ENCODE results near the gene ZNF215. TPM values are rescaled to one million over a fixed set of nuclear protein-coding genes. Genes with fewer than 3 reads are reported as not detected.
"Not testable (repeated sequence)": the region's sequence is repeated elsewhere in the genome, so short reads cannot be mapped to it uniquely, and the experiment has no call there.

ZNF215 gene
- total and polyA plus RNA-seq, 4 donors, result 0.07 to 0.42 (median 0.20) TPM

GRCh38 chr11:6882751-6883150 is 43.5 kb upstream of the ZNF215 start:
- no peak for DNase-seq (ENCODE audit: low spot score)
- Histone ChIP-seq H3K36me3 (ENCODE audit: control insufficient read depth in 4 of 4, insufficient read depth in 3 of 4, low read depth in 1 of 4, low read length in 3 of 4) (no peaks in the 10 kb centered on the region), H3K9me3 (ENCODE audit: control insufficient read depth in 4 of 4, low read length in 3 of 4) (no peaks in the 10 kb centered on the region), H3K4me1 (ENCODE audit: control insufficient read depth in 4 of 4, insufficient read depth in 4 of 4, low read length in 3 of 4) (no peaks in the 10 kb centered on the region), H3K4me3 (ENCODE audit: low read depth in 1 of 3, low read length in 3 of 3) (no peak overlapping the region), H3K27me3 (ENCODE audit: control insufficient read depth in 4 of 4, insufficient read depth in 4 of 4, low read length in 3 of 4) (peaks cover 0 to 9% (median 2%) of the 10 kb centered on the region in 4 donors), H3K27ac (ENCODE audit: low read depth in 1 of 2, low read length in 2 of 2) (no peak overlapping the region), H3K9ac (ENCODE audit: low read depth in 1 of 2, low read length in 2 of 2) (no peak overlapping the region)
- TF ChIP-seq MAX (IDR thresholded peaks at IDR 0.05) (no peak), CTCF (IDR thresholded peaks at IDR 0.05; ENCODE audit: low read depth, low read length, missing input control) (no peak), TAF1 (conservative IDR thresholded peaks at IDR 0.05) (no peak), HNF4G (IDR thresholded peaks at IDR 0.05) (no peak), ATF3 (IDR thresholded peaks at IDR 0.05) (no peak), SP1 (IDR thresholded peaks at IDR 0.05) (no peak), RXRA (IDR thresholded peaks at IDR 0.05) (no peak)

GRCh38 chr11:6887711-6888110 is 38.5 kb upstream of the ZNF215 start:
- H3K36me3 ChIP-seq (ENCODE audit: control insufficient read depth in 4 of 4, insufficient read depth in 3 of 4, low read depth in 1 of 4, low read length in 3 of 4); H3K9me3 ChIP-seq (ENCODE audit: control insufficient read depth in 4 of 4, low read length in 3 of 4); H3K27me3 ChIP-seq (ENCODE audit: control insufficient read depth in 4 of 4, insufficient read depth in 4 of 4, low read length in 3 of 4); H3K9ac ChIP-seq (ENCODE audit: low read depth in 1 of 2, low read length in 2 of 2); DNase-seq (ENCODE audit: low spot score); H3K27ac ChIP-seq (ENCODE audit: low read depth in 1 of 2, low read length in 2 of 2); H3K4me1 ChIP-seq (ENCODE audit: control insufficient read depth in 4 of 4, insufficient read depth in 4 of 4, low read length in 3 of 4); H3K4me3 ChIP-seq (ENCODE audit: low read depth in 1 of 3, low read length in 3 of 3): not testable (repeated sequence)
- WGBS, result 95% methylated on average over 5 of the region's 5 CpGs

GRCh38 chr11:6888830-6889229 is 37.4 kb upstream of the ZNF215 start:
- no peaks in the 10 kb centered on the region for H3K4me1 ChIP-seq (ENCODE audit: control insufficient read depth in 4 of 4, insufficient read depth in 4 of 4, low read length in 3 of 4)
- no peak overlapping the region for H3K27ac ChIP-seq (ENCODE audit: low read depth in 1 of 2, low read length in 2 of 2)
- H3K4me3 ChIP-seq (ENCODE audit: low read depth in 1 of 3, low read length in 3 of 3), result no peak overlapping the region
- no peak for DNase-seq (ENCODE audit: low spot score)
- H3K9me3 ChIP-seq (ENCODE audit: control insufficient read depth in 4 of 4, low read length in 3 of 4), result no peaks in the 10 kb centered on the region
- H3K9ac ChIP-seq (ENCODE audit: low read depth in 1 of 2, low read length in 2 of 2), result no peak overlapping the region
- TF ChIP-seq GABPA (IDR thresholded peaks at IDR 0.05 in 1 of 2, conservative IDR thresholded peaks at IDR 0.05 in 1 of 2), result no peak
- no peak for TF ChIP-seq CTCF (IDR thresholded peaks at IDR 0.05; ENCODE audit: low read depth, low read length, missing input control)
- no peak for TF ChIP-seq JUND (IDR thresholded peaks at IDR 0.05)
- TF ChIP-seq TAF1 (conservative IDR thresholded peaks at IDR 0.05), result no peak
- no peak for TF ChIP-seq ATF3 (IDR thresholded peaks at IDR 0.05)
- TF ChIP-seq REST (IDR thresholded peaks at IDR 0.05), result no peak
- TF ChIP-seq RAD21 (IDR thresholded peaks at IDR 0.05), result no peak
- no peak for TF ChIP-seq HNF4G (IDR thresholded peaks at IDR 0.05)
- no peak for TF ChIP-seq ZBTB33 (IDR thresholded peaks at IDR 0.05)
- no peak for TF ChIP-seq MAX (IDR thresholded peaks at IDR 0.05)
- no peaks in the 10 kb centered on the region for H3K36me3 ChIP-seq (ENCODE audit: control insufficient read depth in 4 of 4, insufficient read depth in 3 of 4, low read depth in 1 of 4, low read length in 3 of 4)
- peaks cover 0 to 10% (median 2%) of the 10 kb centered on the region in 4 donors for H3K27me3 ChIP-seq (ENCODE audit: control insufficient read depth in 4 of 4, insufficient read depth in 4 of 4, low read length in 3 of 4)
- WGBS, result 86% methylated on average over 4 of the region's 4 CpGs

All from liver (tissue), 9 donors.